Liver (tissue), 9 donors: Measurements from ENCODE around the gene CCNK. TPM values are rescaled to one million over a fixed set of nuclear protein-coding genes. Genes with fewer than 3 reads are reported as not detected.

Source experiments
- DNase-seq: peaks from one replicate; pipeline ENCODE4 v3.0.0-alpha.2; 2017; ENCODE audit warnings: low spot score
- H3K27ac ChIP-seq, 2 donors: one replicate each; pipeline ENCODE4 v1.7.0; 2013; ENCODE audit warnings: inconsistent platforms in 2 of 2, low read length in 2 of 2, control low read depth in 1 of 2, low read depth in 1 of 2, mild to moderate bottlenecking in 1 of 2
- H3K27me3 ChIP-seq, 4 donors: one replicate each; pipeline versions ENCODE4 v1.6.1 to v1.7.0; 2013; ENCODE audit warnings: low read length in 3 of 4, inconsistent platforms in 1 of 4, mild to moderate bottlenecking in 1 of 4, moderate library complexity in 1 of 4; ENCODE audit not compliant: control insufficient read depth in 4 of 4, insufficient read depth in 4 of 4
- H3K36me3 ChIP-seq, 4 donors: one replicate each; pipeline versions ENCODE4 v1.6.1 to v1.7.0; 2013; ENCODE audit warnings: low read length in 3 of 4, mild to moderate bottlenecking in 3 of 4, low read depth in 1 of 4, moderate library complexity in 1 of 4; ENCODE audit not compliant: control insufficient read depth in 4 of 4, insufficient read depth in 3 of 4
- H3K4me1 ChIP-seq, 4 donors: one replicate each; pipeline versions ENCODE4 v1.6.1 to v1.7.0; 2013; ENCODE audit warnings: low read length in 3 of 4, mild to moderate bottlenecking in 3 of 4, moderate library complexity in 1 of 4; ENCODE audit not compliant: control insufficient read depth in 4 of 4, insufficient read depth in 4 of 4
- H3K4me3 ChIP-seq, 3 donors: one replicate each; pipeline versions ENCODE4 v1.6.1 to v1.7.0; 2013; ENCODE audit warnings: low read length in 3 of 3, control low read depth in 1 of 3, low read depth in 1 of 3, mild to moderate bottlenecking in 1 of 3
- H3K9ac ChIP-seq, 2 donors: one replicate each; pipeline ENCODE4 v1.7.0; 2013; ENCODE audit warnings: low read length in 2 of 2, mild to moderate bottlenecking in 2 of 2, moderate library complexity in 2 of 2, control low read depth in 1 of 2, low read depth in 1 of 2
- H3K9me3 ChIP-seq, 4 donors: one replicate each; pipeline versions ENCODE4 v1.6.1 to v1.7.0; 2013; ENCODE audit warnings: low read length in 3 of 4; ENCODE audit not compliant: control insufficient read depth in 4 of 4
- ATF3 ChIP-seq: IDR thresholded peaks from 2 replicates; pipeline ENCODE4 v1.6.1; 2016; ENCODE audit warnings: antibody characterized with exemption
- CTCF ChIP-seq: fragments of 150-350 bp; IDR thresholded peaks from 2 replicates; pipeline ENCODE4 v1.5.1; 2017; ENCODE audit warnings: improper control_type of control experiment, low read depth, low read length; ENCODE audit not compliant: missing input control
- EGR1 ChIP-seq, 2 donors: IDR thresholded peaks; 2 replicates each; pipeline ENCODE4 v1.6.1; 2016 to 2018; ENCODE audit warnings: antibody characterized with exemption in 2 of 2, low read depth in 2 of 2
- FOXA1 ChIP-seq: IDR thresholded peaks from 2 replicates; pipeline ENCODE4 v1.6.1; 2016; ENCODE audit warnings: antibody characterized with exemption
- FOXA2 ChIP-seq: IDR thresholded peaks from 2 replicates; pipeline ENCODE4 v1.6.1; 2016; ENCODE audit warnings: antibody characterized with exemption
- GABPA ChIP-seq, 2 donors: IDR thresholded peaks in 1 of 2; conservative IDR thresholded peaks in 1 of 2; 2 replicates each; pipeline ENCODE4 v1.6.1; 2016; ENCODE audit warnings: antibody characterized with exemption in 2 of 2, mild to moderate bottlenecking in 1 of 2, moderate library complexity in 1 of 2
- HNF4A ChIP-seq, 2 donors: conservative IDR thresholded peaks; 2 replicates each; pipeline ENCODE4 v1.6.1; 2016; ENCODE audit warnings: antibody characterized with exemption in 2 of 2, mild to moderate bottlenecking in 2 of 2
- HNF4G ChIP-seq: IDR thresholded peaks from 2 replicates; pipeline ENCODE4 v1.6.1; 2016; ENCODE audit warnings: antibody characterized with exemption
- JUND ChIP-seq, 2 donors: IDR thresholded peaks; 2 replicates each; pipeline ENCODE4 v1.6.1; 2016; ENCODE audit warnings: antibody characterized with exemption in 2 of 2
- MAX ChIP-seq: IDR thresholded peaks from 2 replicates; pipeline ENCODE4 v1.6.1; 2016; ENCODE audit warnings: antibody characterized with exemption
- NR2F2 ChIP-seq: IDR thresholded peaks from 2 replicates; pipeline ENCODE4 v1.6.1; 2016; ENCODE audit warnings: antibody characterized with exemption
- RAD21 ChIP-seq, 2 donors: IDR thresholded peaks; 2 replicates each; pipeline ENCODE4 v1.6.1; 2016; ENCODE audit warnings: antibody characterized with exemption in 2 of 2, mild to moderate bottlenecking in 2 of 2
- REST ChIP-seq: IDR thresholded peaks from 2 replicates; pipeline ENCODE4 v1.6.1; 2016; ENCODE audit warnings: antibody characterized with exemption, mild to moderate bottlenecking
- RXRA ChIP-seq, 2 donors: IDR thresholded peaks; 2 replicates each; pipeline ENCODE4 v1.6.1; 2017 to 2018; ENCODE audit warnings: antibody characterized with exemption in 2 of 2, mild to moderate bottlenecking in 1 of 2
- SP1 ChIP-seq: IDR thresholded peaks from 2 replicates; pipeline ENCODE4 v1.6.1; 2018; ENCODE audit warnings: antibody characterized with exemption, mild to moderate bottlenecking
- TAF1 ChIP-seq: conservative IDR thresholded peaks from 2 replicates; pipeline ENCODE4 v1.6.1; 2016; ENCODE audit warnings: antibody characterized with exemption, mild to moderate bottlenecking
- YY1 ChIP-seq: IDR thresholded peaks from 2 replicates; pipeline ENCODE4 v1.6.1; 2016; ENCODE audit warnings: antibody characterized with exemption, mild to moderate bottlenecking
- WGBS: extraction: QIAGEN DNeasy Blood & Tissue Kit; methylation state at CpG from one replicate; pipeline ENCODE4 v1.1.7; 2013; 5-methylcytosine and 5-hydroxymethylcytosine counted together
- polyA plus RNA-seq, 2 donors: library from polyadenylated mRNA; stranded (reverse) in 1 of 2; unstranded in 1 of 2; fragments of 200-250 nt in 1 of 2; fragments of >200 nt in 1 of 2; fragmentation: Nextera tagmentation in 1 of 2; extraction: Ambion mirVana in 1 of 2; gene quantifications; one replicate each; pipeline versions ENCODE4 v1.2.1 to v1.2.3, GENCODE V29; 2013 to 2015
- total RNA-seq, 2 donors: library from RNA; depleted of rRNA; stranded (reverse); fragments of >200 nt; gene quantifications; one replicate each; pipeline ENCODE4 v1.2.3, GENCODE V29; 2014
- donor health status: healthy.
- donor health status: healthy.
- donor health status: healthy.
- donor health status: healthy.
- donor health status: healthy.

The CCNK gene
- total and polyA plus RNA-seq, 4 donors: 7.7 to 33.4 (median 13.2) TPM

GRCh38 chr14:99508896-99509629 is 27.9 kb downstream of the CCNK start (continued):
- TF ChIP-seq CTCF: no peak

- no peaks in the 10 kb centered on the region for H3K9me3 ChIP-seq
- no peak overlapping the region for H3K9ac ChIP-seq
- no peak overlapping the region for H3K27ac ChIP-seq
- peaks cover 0 to 19% (median 10%) of the 10 kb centered on the region in 4 donors for H3K4me1 ChIP-seq
- peaks cover 8 to 78% (median 31%) of the 10 kb centered on the region in 4 donors for H3K36me3 ChIP-seq
- no peak overlapping the region for H3K4me3 ChIP-seq
- whole genome bisulfite sequencing: 94% methylated on average over 27 of the region's 27 CpGs
- TF ChIP-seq SP1 (no peak), YY1 (no peak), JUND (IDR thresholded peaks at IDR 0.05) (no peak), TAF1 (no peak), GABPA (IDR thresholded peaks at IDR 0.05 in 1 of 2, conservative IDR thresholded peaks at IDR 0.05 in 1 of 2) (no peak), HNF4G (no peak), ATF3 (no peak), NR2F2 (no peak), FOXA2 (no peak), HNF4A (conservative IDR thresholded peaks at IDR 0.05) (no peak), REST (no peak), RAD21 (IDR thresholded peaks at IDR 0.05) (no peak)
- no peak for DNase-seq
- no peaks in the 10 kb centered on the region for H3K27me3 ChIP-seq
Observed at GRCh38 chr14:99509871-99510555, 28.8 kb downstream of the CCNK start.

GRCh38 chr14:99510556-99511139 is 29.4 kb downstream of the CCNK start:
- Histone ChIP-seq H3K9ac (no peak overlapping the region), H3K9me3 (no peaks in the 10 kb centered on the region), H3K27ac (no peak overlapping the region), H3K4me1 (peaks cover 0 to 19% (median 10%) of the 10 kb centered on the region in 4 donors), H3K36me3 (peaks cover 9 to 72% (median 25%) of the 10 kb centered on the region in 4 donors), H3K4me3 (no peak overlapping the region), H3K27me3 (no peaks in the 10 kb centered on the region)
- WGBS: 88% methylated on average over 15 of the region's 15 CpGs
- DNase-seq: no peak
- TF ChIP-seq CTCF (no peak), EGR1 (IDR thresholded peaks at IDR 0.05; ENCODE audit: low read depth in 2 of 2) (no peak), HNF4G (no peak), MAX (no peak), NR2F2 (no peak), YY1 (no peak), TAF1 (no peak), RAD21 (IDR thresholded peaks at IDR 0.05) (no peak), FOXA1 (no peak), JUND (IDR thresholded peaks at IDR 0.05) (no peak), FOXA2 (no peak), HNF4A (conservative IDR thresholded peaks at IDR 0.05) (no peak), SP1 (no peak), GABPA (IDR thresholded peaks at IDR 0.05 in 1 of 2, conservative IDR thresholded peaks at IDR 0.05 in 1 of 2) (no peak), ATF3 (no peak), RXRA (IDR thresholded peaks at IDR 0.05) (no peak)
